Measurements from ENCODE around the gene FAM200B.
A peak's percentile ranks its signal among the peaks of the same experiment; 100 is the strongest.

FAM200B gene

GRCh38 chr4:15681372-15682241 is at the start of gene FAM200B:
Gene FAM200B (plus strand): TSS chr4:15681827. CDS start chr4:15686978, 5,151 bp downstream.
- DNase-seq (ENCODE audit: low read depth), result peak; percentile 92

- DNase-seq (ENCODE audit: low read depth), result no peak
These were observed 44.8 kb upstream of the FAM200B start for GRCh38 chr4:15636818-15637217.

GRCh38 chr4:15638418-15638817 is 43.2 kb upstream of the FAM200B start:
- no peak for DNase-seq (ENCODE audit: low read depth)

- no peak for DNase-seq (ENCODE audit: low read depth)
These were observed 33.0 kb upstream of the FAM200B start for GRCh38 chr4:15648600-15648999.

GRCh38 chr4:15649914-15650545 is 31.6 kb upstream of the FAM200B start:
- DNase-seq (ENCODE audit: low read depth), result peak; percentile 46

- no peak for DNase-seq (ENCODE audit: low read depth)
These were observed 30.0 kb upstream of the FAM200B start for GRCh38 chr4:15651676-15652075.

GRCh38 chr4:15652191-15652590 is 29.4 kb upstream of the FAM200B start:
- DNase-seq (ENCODE audit: low read depth), result no peak

- DNase-seq (ENCODE audit: low read depth), result no peak
These were observed 28.8 kb upstream of the FAM200B start for GRCh38 chr4:15652841-15653240.

GRCh38 chr4:15653420-15653819 is 28.2 kb upstream of the FAM200B start:
- no peak for DNase-seq (ENCODE audit: low read depth)

GRCh38 chr4:15653864-15654592 is 27.6 kb upstream of the FAM200B start:
- no peak for DNase-seq (ENCODE audit: low read depth)

- DNase-seq (ENCODE audit: low read depth), result peak; percentile 17
These were observed 26.9 kb upstream of the FAM200B start for GRCh38 chr4:15654593-15655222.

GRCh38 chr4:15655223-15656037 is 26.2 kb upstream of the FAM200B start, which contains the start of gene FBXL5:
Gene FBXL5 (minus strand): TSS chr4:15655357. CDS start chr4:15655287, 70 bp downstream.
- DNase-seq (ENCODE audit: low read depth), result peak; percentile 78

GRCh38 chr4:15656038-15656470 is 25.6 kb upstream of the FAM200B start:
- DNase-seq (ENCODE audit: low read depth), result no peak

- no peak for DNase-seq (ENCODE audit: low read depth)
These were observed 24.3 kb upstream of the FAM200B start for GRCh38 chr4:15657366-15657765.

GRCh38 chr4:15658136-15658770 is 23.4 kb upstream of the FAM200B start:
- no peak for DNase-seq (ENCODE audit: low read depth)

- no peak for DNase-seq (ENCODE audit: low read depth)
These were observed 22.8 kb upstream of the FAM200B start for GRCh38 chr4:15658781-15659180.

- no peak for DNase-seq (ENCODE audit: low read depth)
These were observed 21.7 kb upstream of the FAM200B start for GRCh38 chr4:15659768-15660570.

GRCh38 chr4:15665753-15666365 is 15.8 kb upstream of the FAM200B start:
- DNase-seq (ENCODE audit: low read depth), result no peak

- DNase-seq (ENCODE audit: low read depth), result no peak
These were observed 14.6 kb upstream of the FAM200B start for GRCh38 chr4:15667006-15667405.

Data from stimulated activated CD4-positive, alpha-beta T cell treated with anti-CD3 and anti-CD28 coated beads, Interleukin-2, amount 100 ng/mL, for 4 hours (primary cell).